Body of pancreas (tissue), 4 donors: ENCODE data around the gene SORCS2.

Experiments used
- POLR2A ChIP-seq, 3 donors: fragments of 450-650 bp; IDR thresholded peaks; one replicate each; pipeline ENCODE4 v1.6.1; 2016; ENCODE audit warnings: antibody characterized with exemption in 3 of 3, mild to moderate bottlenecking in 2 of 3
- TF ChIP-seq, protein P1 (sequence below), 7 experiments: fragments of 450-650 bp in 4 of 7; fragments of 200-600 bp in 3 of 7; sonication (generic) in 3 of 7; IDR thresholded peaks; one replicate each; pipeline ENCODE4 v1.5.1; 2016 to 2019; ENCODE audit warnings: antibody characterized with exemption in 7 of 7

DNA sequence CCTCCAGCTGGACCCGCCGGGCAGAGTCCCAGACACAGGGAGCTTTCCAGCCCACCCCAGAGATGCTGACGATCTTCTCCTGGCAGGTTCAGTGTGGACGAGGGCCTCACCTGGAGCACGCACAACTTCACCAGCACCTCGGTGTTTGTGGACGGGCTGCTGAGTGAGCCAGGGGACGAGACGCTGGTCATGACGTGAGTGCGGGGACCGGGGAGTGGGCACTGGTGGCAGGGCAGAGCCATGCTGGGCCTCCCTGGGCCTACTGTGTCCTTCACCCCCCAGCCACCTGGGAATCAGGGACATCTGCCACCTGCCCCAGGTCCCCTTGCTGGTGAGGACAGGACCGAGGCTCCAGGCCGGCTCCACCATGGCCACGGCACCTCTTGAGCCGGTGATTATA is 511.8 kb downstream of the SORCS2 start:
- TF ChIP-seq, protein P1, sequence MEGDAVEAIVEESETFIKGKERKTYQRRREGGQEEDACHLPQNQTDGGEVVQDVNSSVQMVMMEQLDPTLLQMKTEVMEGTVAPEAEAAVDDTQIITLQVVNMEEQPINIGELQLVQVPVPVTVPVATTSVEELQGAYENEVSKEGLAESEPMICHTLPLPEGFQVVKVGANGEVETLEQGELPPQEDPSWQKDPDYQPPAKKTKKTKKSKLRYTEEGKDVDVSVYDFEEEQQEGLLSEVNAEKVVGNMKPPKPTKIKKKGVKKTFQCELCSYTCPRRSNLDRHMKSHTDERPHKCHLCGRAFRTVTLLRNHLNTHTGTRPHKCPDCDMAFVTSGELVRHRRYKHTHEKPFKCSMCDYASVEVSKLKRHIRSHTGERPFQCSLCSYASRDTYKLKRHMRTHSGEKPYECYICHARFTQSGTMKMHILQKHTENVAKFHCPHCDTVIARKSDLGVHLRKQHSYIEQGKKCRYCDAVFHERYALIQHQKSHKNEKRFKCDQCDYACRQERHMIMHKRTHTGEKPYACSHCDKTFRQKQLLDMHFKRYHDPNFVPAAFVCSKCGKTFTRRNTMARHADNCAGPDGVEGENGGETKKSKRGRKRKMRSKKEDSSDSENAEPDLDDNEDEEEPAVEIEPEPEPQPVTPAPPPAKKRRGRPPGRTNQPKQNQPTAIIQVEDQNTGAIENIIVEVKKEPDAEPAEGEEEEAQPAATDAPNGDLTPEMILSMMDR (IDR thresholded peaks at IDR 0.05) = no peak
- TF ChIP-seq POLR2A (IDR thresholded peaks at IDR 0.05) = no peak
